EL (cell line): Measurements from ENCODE around the gene CHRNA7.

Experiments
- DNase-seq: peaks from one replicate; pipeline ENCODE4 v3.0.0-alpha.2; 2016

CHRNA7 gene

DNA sequence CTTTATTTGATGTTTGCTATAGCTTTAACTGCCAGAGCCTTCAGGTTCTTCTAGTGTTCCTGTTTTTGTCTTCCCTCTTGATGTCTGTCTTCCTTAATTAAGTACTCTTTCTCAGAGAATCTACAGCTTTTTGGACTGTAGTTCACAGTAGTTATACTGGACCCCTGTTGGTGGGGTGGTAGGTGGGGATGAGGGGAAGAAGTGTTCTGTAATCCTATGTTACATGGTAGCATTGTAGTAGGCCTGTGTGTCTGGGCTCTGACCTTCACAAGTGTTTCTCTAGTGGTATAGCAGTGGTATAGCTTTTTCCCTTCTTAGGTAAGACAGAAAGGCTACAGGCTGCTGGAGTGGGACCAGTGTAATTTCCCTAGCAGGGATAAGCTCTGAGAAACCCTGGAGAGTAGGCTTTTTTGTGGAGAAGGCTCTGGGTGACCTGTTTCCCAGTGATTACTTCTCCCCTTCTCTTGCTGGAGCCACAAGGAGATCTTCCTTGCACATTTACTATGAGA lies 59.6 kb downstream of the CHRNA7 start:
- no peak for DNase-seq

DNA sequence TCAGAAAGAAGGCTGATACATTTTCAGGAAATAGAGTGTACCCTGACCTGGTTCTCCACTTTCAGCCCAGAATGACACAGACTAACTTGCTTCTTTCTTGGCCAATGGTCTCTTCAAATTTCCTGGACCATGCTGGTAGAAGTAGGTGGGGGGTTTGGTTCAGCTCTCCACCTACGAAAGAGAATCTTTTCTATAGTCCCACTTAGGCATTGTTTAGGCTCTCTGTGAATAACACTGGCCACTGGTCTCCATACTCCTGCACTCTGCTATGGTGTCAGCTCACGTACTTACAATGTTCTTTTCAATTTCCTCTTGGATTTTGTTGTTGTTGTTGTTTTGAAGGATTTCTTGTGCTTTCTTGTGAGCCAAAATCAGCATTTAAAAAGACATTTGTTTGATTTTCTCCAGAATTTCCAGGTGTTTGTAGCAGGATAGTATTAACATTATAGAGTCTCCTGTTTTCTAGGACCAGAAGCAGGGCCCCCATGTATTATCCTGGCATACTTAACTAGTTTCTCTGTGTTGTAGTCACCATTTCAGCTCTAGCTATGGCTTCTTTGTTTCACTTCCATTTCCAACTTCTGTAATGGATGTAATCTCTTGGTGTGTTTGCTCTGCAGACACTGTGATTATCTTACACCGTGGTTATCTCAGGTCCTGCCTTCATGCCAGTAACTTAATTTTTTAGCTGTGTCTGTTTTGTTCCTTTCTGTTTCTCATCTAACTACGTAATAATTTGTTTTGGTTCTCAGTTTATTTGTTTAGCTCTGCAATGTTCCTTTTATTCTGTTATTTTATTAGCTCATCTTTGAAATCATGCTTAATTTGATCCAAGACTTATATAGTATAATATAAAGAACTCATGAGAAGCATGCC lies 61.4 kb downstream of the CHRNA7 start:
- DNase-seq = no peak

DNA sequence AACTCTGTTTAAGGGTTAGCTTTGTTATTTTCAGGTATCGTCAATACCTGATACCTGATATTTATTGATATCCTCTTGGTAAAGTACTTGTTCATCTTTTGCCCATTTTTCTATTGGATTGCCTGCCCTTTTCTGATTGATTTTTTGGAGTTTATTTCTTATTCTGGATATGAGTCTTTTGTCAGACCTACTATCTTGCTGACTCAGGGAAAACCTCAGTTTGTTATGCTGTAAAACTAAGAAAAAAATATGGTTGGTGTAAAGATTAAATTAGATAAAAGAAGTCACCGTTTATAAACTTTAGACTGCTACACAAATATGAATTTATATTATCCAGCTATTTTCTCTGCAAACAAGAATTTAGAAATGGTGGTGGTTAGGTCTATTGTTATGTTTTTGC lies 65.9 kb downstream of the CHRNA7 start:
- DNase-seq = no peak

DNA sequence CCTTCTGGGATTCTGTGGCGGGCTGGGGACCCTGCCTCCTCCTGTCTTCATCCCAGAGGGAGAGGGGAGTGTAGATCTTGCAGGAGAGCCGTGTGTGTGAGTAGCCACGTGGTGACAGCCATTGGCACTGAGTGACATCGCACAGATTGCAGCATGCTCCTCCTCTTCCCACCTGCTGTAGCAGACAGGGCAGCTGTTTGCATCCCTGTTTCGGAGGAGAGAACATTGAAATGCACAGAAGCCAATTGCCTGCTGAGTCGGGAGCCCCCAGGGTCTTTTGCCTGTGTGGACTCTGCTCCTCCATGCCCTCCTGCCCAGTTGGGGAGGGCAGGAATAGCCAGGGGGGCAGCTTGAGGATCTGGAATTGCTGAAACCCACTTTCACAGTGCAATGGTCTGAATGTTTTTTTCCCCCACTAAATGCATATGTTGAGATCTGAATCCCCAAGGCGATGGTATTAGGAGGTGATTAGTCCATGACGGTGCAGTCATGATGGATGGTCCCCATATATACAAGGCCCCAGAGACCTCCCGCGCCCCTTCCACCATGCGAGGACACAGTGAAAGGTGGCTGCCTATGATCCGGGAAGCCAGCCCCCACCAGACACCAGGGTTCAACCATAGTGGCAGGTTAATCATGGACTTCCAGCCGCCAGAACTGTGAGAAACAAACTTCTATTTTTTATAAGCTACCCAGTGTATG lies 66.8 kb downstream of the CHRNA7 start:
- DNase-seq = no peak

DNA sequence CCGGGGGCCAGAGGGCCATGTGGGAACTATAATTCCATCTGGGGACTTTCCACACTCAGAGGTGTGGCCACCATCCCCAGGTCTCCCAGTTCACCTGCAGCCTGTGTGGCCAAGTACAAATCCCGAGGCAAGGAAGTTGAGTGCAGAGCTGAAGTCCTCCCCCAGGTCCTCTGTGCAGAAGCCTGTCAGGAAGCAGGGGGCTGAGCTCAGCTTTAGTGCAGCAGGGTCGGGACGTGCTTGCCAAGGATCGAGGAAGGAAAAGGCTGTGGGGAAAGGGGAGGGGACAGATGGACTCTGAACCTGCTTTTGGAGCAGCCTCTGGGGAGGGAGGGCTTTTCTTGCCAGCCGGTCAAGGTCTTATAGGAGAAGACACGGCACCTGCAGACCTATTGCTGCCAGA lies 67.7 kb downstream of the CHRNA7 start:
- DNase-seq = no peak

GRCh38 chr15:32099097-32099785 lies 68.9 kb downstream of the CHRNA7 start:
- DNase-seq = no peak

DNA sequence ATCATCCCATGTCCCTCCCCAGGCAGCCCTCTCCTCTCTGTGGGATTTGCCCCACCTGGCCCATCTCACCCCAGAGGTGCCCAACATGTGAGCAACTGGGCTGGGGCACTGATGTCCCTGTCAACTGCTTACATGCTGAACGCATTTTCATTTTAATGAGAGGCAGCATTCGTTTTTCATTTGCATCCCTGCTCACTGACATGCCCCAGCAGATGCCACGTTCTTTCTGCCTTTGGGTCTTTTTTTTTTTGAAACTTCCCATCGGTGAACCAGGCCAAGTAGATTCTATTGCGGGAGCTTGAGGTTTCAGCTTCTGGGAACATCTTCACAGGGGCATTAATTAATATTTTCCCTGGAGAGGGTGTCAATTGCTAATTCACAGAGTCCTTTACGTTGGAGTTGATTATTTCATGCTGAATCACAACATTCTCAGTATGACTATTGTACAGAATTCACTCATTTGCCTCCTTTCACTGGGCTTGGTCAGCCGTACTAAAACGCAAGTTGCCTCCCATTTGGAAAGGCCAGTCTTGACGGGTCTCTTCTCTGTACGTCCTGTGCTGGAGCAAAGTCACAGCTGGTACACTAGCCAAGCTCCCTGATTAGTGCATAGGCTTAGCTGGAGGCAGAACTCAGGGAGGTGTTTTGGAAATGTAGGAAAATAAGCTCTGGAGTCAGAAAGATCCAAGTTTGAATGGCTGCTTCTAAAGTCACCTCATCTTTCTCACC lies 69.8 kb downstream of the CHRNA7 start:
- DNase-seq = no peak

GRCh38 chr15:32104061-32104995 lies 74.0 kb downstream of the CHRNA7 start:
- no peak for DNase-seq

- DNase-seq = no peak
These were observed 75.2 kb downstream of the CHRNA7 start for GRCh38 chr15:32105258-32106241.

DNA sequence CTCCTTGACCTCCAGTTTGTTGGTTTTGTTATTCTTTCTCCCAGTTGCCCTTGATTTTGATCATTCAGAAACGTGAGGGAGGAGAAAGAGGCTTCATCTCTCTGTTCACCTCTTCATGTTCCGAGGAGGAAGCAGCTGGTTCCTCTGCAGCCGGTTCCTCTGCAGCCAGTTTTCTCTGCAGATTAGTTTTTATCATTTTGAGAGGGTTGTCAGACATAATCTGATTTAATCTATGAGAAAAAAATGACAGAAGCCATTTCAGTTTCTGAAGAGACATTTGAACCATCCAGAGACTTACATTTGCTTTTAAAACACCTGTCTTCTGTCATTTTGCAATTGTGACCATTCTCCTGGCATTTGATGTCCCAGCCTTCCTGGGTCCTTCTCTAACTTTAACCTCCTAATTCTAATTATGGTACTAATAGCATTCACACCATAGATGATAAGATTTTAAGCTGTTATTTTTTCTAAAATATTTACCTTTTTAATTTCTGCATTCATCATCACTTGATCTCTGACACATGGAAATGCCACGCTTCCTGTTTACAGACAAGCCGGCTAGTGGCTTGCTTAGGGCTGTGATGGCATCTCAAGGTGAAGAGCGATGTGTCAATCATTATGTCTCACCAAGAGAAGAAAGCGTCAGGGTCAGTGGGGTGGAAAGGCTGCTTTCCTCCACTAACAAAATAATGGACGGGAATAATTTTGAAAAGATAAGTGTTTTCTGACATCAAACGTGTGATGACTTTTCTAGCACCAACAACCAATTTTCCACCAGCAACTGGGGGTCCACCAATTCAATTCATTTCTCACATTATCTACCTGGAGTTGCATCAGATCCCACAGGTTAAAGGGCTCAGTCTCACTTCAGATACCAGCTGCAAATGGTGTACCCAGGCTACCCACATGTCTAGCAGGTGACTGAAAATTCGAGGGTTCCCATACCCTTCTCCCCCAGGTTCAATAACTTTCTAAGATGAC lies 76.4 kb downstream of the CHRNA7 start:
- no peak for DNase-seq

GRCh38 chr15:32107477-32108080 lies 77.3 kb downstream of the CHRNA7 start:
- no peak for DNase-seq

- DNase-seq = no peak
These were observed 78.3 kb downstream of the CHRNA7 start for GRCh38 chr15:32108661-32109060.

GRCh38 chr15:32112101-32112500 lies 81.8 kb downstream of the CHRNA7 start:
- DNase-seq = no peak

DNA sequence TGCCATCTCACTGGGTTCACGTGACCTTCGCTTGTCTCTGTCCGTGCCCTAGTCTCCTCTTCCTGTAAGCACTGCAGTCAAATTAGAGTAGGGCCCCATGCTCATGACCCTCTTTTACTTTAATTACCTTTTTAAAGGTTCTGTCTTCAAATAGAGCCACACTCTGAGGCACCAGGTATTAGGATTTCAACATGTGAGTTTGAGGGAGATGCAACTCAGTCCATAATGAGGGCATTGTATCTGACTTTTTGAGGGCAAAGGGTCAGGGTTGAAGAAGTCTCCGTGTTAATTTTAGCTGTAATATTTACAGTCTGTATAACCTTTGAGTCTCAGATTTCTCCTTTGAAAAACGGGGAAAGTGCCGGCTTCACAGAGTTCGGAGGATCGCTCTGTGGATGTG lies 82.9 kb downstream of the CHRNA7 start:
- DNase-seq = no peak

GRCh38 chr15:32117122-32117521 lies 86.8 kb downstream of the CHRNA7 start:
- no peak for DNase-seq

GRCh38 chr15:32119286-32119685 lies 89.0 kb downstream of the CHRNA7 start:
- DNase-seq = no peak

GRCh38 chr15:32119694-32120330 lies 89.5 kb downstream of the CHRNA7 start:
- DNase-seq = no peak
